ENCODE results near the gene EFCAB6.

DNA sequence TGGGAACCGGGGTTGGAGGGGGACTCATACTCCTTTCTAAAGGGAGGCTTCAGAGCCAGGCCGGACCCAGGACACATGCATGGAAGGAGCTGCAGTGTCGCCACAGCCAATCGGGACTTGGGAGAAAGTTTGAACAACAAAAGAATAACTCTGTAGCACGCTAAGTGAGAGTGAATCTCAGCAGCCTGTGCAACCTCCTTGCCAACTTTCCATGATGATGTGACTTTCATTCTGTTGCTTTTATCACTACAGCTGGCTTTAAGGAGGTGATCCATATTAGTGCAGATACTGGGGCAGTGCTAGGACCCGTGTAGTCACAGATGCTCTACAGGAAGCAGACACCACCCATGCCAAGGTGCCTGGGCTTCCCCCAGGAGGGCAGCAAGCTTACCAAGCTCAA, 243.0 kb downstream of the EFCAB6 start:
- TF ChIP-seq, protein P1, sequence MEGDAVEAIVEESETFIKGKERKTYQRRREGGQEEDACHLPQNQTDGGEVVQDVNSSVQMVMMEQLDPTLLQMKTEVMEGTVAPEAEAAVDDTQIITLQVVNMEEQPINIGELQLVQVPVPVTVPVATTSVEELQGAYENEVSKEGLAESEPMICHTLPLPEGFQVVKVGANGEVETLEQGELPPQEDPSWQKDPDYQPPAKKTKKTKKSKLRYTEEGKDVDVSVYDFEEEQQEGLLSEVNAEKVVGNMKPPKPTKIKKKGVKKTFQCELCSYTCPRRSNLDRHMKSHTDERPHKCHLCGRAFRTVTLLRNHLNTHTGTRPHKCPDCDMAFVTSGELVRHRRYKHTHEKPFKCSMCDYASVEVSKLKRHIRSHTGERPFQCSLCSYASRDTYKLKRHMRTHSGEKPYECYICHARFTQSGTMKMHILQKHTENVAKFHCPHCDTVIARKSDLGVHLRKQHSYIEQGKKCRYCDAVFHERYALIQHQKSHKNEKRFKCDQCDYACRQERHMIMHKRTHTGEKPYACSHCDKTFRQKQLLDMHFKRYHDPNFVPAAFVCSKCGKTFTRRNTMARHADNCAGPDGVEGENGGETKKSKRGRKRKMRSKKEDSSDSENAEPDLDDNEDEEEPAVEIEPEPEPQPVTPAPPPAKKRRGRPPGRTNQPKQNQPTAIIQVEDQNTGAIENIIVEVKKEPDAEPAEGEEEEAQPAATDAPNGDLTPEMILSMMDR (CRISPR knock-in tag; IDR thresholded peaks at IDR 0.05): no peak
- TF ChIP-seq GATAD2A (CRISPR knock-in tag; IDR thresholded peaks at IDR 0.05) (no peak), TP53 (CRISPR knock-in tag; conservative IDR thresholded peaks at IDR 0.05) (no peak), NFKBIZ (CRISPR knock-in tag; IDR thresholded peaks at IDR 0.05) (no peak), NAIF1 (CRISPR knock-in tag; IDR thresholded peaks at IDR 0.05; ENCODE audit: borderline replicate concordance) (no peak), ZNF441 (CRISPR knock-in tag; IDR thresholded peaks at IDR 0.05; ENCODE audit: borderline replicate concordance) (no peak), NFE2L2 (IDR thresholded peaks at IDR 0.05; ENCODE audit: low read length) (no peak), DPF2 (CRISPR knock-in tag; IDR thresholded peaks at IDR 0.05; ENCODE audit: borderline replicate concordance, low read depth) (no peak), CREB1 (IDR thresholded peaks at IDR 0.05) (no peak), CREB1 (CRISPR knock-in tag; IDR thresholded peaks at IDR 0.05) (no peak), ZNF740 (CRISPR knock-in tag; IDR thresholded peaks at IDR 0.05) (no peak), SUZ12 (IDR thresholded peaks at IDR 0.05; ENCODE audit: low read depth, low read length) (no peak), POLR2A (IDR thresholded peaks at IDR 0.05; ENCODE audit: insufficient read depth in 1 of 2, low read depth in 2 of 2, low read length in 2 of 2) (no peak), ZNF737 (CRISPR knock-in tag; IDR thresholded peaks at IDR 0.05; ENCODE audit: borderline replicate concordance) (no peak), ADNP (CRISPR knock-in tag; IDR thresholded peaks at IDR 0.05) (no peak)

All from HepG2 (cell line).